Stimulated activated CD8-positive, alpha-beta memory T cell treated with anti-CD3 and anti-CD28 coated beads, Interleukin-12 subunit alpha, Interleukin-12 subunit beta, amount 100 ng/mL, for 24 hours (primary cell): Measurements from ENCODE around the gene SMIM35.
A peak's percentile ranks its signal among the peaks of the same experiment; 100 is the strongest.

ENCODE experiments used
- DNase-seq: peaks from one replicate; pipeline ENCODE4 v3.0.0-alpha.2; 2020; ENCODE audit errors: extremely low read depth

Gene SMIM35

GRCh38 chr11:118002541-118003423 lies 84.0 kb downstream of the SMIM35 start:
- DNase-seq: peak; percentile 48

DNA sequence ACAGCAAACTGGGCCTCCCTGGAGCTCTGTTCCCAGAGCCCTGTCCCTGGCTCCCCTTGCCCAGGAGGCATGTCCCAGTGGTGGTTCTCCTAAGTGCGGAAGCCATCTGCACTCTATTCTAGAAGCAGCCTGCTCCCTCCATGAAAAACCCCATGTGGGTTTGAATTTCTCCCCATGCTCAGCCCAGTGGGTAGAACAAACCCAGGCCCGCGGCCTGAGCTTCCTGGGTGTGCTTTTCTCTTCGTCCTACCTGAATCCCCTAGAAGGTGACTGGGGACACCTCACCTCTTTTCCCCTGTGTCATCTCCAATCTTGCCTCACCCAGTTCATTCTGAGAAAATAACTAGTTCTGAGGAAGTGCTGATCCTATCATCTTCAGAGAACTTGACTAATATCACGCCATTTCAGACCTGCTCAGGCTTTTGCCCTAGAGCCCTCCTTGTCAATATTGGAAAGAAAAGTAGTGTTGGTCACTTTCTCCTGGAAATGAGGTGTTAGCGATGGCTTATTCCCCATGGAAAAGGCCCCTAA lies 84.7 kb downstream of the SMIM35 start:
- no peak for DNase-seq

- no peak for DNase-seq
Observed at GRCh38 chr11:118001494-118001971, 85.2 kb downstream of the SMIM35 start.

- no peak for DNase-seq
Observed at GRCh38 chr11:118000850-118001228, 85.9 kb downstream of the SMIM35 start.

DNA sequence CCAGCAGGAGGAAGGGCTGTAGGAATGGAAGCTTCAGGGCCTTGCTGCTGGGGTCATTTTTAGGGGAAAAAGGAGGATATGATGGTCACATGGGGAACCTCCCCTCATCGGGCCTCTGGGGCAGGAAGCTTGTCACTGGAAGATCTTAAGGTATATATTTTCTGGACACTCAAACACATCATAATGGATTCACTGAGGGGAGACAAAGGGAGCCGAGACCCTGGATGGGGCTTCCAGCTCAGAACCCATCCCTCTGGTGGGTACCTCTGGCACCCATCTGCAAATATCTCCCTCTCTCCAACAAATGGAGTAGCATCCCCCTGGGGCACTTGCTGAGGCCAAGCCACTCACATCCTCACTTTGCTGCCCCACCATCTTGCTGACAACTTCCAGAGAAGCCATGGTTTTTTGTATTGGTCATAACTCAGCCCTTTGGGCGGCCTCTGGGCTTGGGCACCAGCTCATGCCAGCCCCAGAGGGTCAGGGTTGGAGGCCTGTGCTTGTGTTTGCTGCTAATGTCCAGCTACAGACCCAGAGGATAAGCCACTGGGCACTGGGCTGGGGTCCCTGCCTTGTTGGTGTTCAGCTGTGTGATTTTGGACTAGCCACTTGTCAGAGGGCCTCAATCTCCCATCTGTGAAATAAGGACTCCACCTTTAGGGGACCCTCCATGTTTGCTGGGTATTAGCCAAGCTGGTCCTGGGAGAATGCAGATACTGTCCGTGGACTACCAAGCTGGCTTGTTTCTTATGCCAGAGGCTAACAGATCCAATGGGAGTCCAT lies 86.5 kb downstream of the SMIM35 start:
- no peak for DNase-seq

- DNase-seq: no peak
Observed at GRCh38 chr11:117999354-117999993, 87.3 kb downstream of the SMIM35 start.

- no peak for DNase-seq
Observed at GRCh38 chr11:117998664-117999353, 88.0 kb downstream of the SMIM35 start.

- DNase-seq: no peak
Observed at GRCh38 chr11:117997823-117998579, 88.8 kb downstream of the SMIM35 start.

- no peak for DNase-seq
Observed at GRCh38 chr11:117997406-117997805, 89.4 kb downstream of the SMIM35 start.

- DNase-seq: no peak
Observed at GRCh38 chr11:117996058-117996457, 90.7 kb downstream of the SMIM35 start.

DNA sequence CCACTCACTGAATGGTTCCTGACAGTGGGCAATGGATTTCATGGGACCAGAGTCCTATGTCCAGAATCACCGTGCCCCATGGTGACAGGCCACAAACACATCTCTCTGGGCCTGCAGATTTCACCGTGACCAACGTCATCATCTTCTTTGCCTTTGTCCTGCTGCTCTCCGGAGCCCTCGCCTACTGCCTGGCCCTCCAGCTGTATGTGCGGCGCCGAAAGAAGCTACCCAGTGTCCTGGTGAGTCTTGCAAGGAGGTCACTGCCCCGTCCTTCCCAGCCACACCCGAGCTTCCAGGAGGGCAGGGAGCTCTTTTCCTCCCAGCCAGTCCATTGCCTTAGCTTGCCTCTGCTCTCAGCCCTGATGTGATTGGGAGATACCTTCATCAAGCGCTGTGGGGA lies 91.3 kb downstream of the SMIM35 start:
- DNase-seq: no peak

- DNase-seq: no peak
Observed at GRCh38 chr11:117993988-117994745, 92.6 kb downstream of the SMIM35 start.

GRCh38 chr11:117992620-117993019 lies 94.1 kb downstream of the SMIM35 start:
- no peak for DNase-seq

- DNase-seq: no peak
Observed at GRCh38 chr11:117992136-117992535, 94.6 kb downstream of the SMIM35 start.

- no peak for DNase-seq
Observed at GRCh38 chr11:117989351-117990102, 97.2 kb downstream of the SMIM35 start.

- DNase-seq: no peak
Observed at GRCh38 chr11:117986981-117987574, 99.7 kb downstream of the SMIM35 start.

DNA sequence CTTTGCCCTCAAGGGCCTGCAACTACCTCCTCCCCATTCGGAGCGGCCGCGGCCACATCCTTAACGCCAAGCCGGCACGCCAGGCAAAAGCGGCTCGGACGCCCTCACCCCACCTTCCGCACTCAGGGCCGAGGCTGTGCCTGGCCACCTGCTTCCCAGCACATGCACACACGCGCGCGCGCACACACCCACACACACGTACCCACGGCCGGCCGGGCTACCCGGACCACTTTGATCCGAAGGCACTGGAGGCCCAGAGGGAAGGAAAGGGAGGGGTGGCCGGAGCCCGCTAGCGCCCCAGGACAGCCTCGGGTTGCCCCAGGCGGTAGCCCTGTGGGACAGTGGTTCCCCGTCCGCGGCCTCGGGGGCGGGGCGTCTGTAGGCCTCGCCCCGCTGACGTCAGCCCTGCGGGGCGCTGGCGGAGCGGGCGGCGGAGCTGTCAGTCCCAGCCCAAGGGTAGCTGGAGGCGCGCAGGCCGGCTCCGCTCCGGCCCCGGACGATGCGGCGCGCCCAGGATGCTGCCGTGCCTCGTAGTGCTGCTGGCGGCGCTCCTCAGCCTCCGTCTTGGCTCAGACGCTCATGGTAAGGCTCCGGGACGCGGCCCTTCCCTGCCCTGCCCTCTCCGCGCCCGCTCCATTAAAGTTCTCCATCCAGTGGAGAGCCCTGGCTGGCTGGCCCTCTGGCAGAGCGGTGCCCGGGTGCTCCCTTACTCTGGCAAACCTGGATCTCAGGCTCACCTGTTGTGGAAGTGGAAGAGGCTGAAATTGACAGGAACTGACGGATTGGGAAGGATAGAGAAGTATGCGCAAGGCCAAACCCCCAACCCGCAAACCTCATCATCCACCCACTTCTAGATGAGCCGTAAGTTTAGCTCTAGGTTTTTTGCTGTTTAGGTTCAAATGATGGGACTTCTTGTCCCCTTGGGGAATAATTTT lies 100.5 kb downstream of the SMIM35 start, which contains the start of gene IL10RA:
IL10RA (plus strand) TSS at position 442 of the 935 bp plus-strand sequence; CDS start at position 516, 74 bp downstream.
- peak; percentile 58 for DNase-seq
